Measurements from ENCODE around the gene TFCP2. TPM values are rescaled to one million over a fixed set of nuclear protein-coding genes. Genes with fewer than 3 reads are reported as not detected.

The TFCP2 gene
- total and polyA plus RNA-seq, 7 donors, result 7.8 to 24.6 (median 16.4) TPM

GRCh38 chr12:51132693-51133092, 40.2 kb downstream of the TFCP2 start:
- Histone ChIP-seq H3K4me1 (peaks cover 1% of the 10 kb centered on the region), H3K4me3 (no peak overlapping the region), H3K36me3 (ENCODE audit: insufficient read depth in 1 of 2, low read depth in 1 of 2) (peaks cover 0 to 18% of the 10 kb centered on the region in 2 donors), H3K27ac (no peak overlapping the region), H3K27me3 (ENCODE audit: insufficient read depth in 3 of 3, low read length in 2 of 3) (no peaks in the 10 kb centered on the region), H3K9me3 (no peaks in the 10 kb centered on the region)
- intact Hi-C loops (cut with DNase I), result no loop called here
- WGBS, 3 donors, result 85 to 87% (median 86%) methylated on average over 5 of the region's 5 CpGs
- ATAC-seq, result no peak
- no peak for DNase-seq
- TF ChIP-seq CTCF (IDR thresholded peaks at IDR 0.05), result no peak

DNA sequence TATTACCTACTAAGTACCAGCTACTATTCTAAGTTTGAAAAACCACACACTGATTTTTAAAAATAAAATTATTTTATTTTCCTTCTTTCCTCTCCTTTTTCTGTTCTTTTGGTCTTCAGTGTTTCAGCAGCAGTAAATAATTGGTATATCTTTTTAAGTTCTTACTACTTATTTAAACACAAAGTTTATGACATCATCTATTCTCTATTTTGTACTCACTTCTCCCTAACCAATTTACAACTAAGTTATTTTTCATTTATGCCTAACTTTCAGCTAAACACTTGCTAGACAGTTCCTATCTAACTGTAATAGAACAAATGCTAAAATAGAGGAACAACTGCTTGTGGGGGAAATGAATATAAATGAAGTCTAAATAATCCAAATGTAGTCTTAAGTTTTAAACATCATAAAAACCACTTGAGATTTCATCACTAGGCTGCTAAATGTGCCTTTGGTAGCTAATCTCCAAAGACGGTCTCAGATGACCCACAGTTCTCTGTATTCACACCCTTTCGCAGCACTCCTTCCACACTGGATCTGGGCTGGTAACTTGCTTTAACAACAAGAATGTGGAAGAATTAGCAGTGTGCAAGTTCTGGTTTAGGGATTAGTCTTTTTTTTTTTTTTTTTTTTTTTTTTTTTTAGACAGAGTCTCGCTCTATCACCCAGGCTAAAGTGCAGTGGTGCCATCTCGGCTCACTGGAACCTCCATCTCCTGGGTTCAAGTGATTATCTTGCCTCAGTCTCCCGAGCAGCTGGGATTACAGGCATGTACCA, 41.0 kb downstream of the TFCP2 start:
- WGBS, 3 donors, result 88 to 94% (median 94%) methylated on average over 5 of the region's 5 CpGs
- intact Hi-C loops (cut with DNase I), result no loop called here
- DNase-seq, result no peak
- no peak for ATAC-seq
- no peak for TF ChIP-seq CTCF (IDR thresholded peaks at IDR 0.05)
- no peak overlapping the region for H3K27ac ChIP-seq
- peaks cover 0 to 16% of the 10 kb centered on the region in 2 donors for H3K36me3 ChIP-seq (ENCODE audit: insufficient read depth in 1 of 2, low read depth in 1 of 2)
- no peak overlapping the region for H3K4me3 ChIP-seq
- H3K4me1 ChIP-seq, result peaks cover 9% of the 10 kb centered on the region
- H3K9me3 ChIP-seq, result no peaks in the 10 kb centered on the region
- no peaks in the 10 kb centered on the region for H3K27me3 ChIP-seq (ENCODE audit: insufficient read depth in 3 of 3, low read length in 2 of 3)

DNA sequence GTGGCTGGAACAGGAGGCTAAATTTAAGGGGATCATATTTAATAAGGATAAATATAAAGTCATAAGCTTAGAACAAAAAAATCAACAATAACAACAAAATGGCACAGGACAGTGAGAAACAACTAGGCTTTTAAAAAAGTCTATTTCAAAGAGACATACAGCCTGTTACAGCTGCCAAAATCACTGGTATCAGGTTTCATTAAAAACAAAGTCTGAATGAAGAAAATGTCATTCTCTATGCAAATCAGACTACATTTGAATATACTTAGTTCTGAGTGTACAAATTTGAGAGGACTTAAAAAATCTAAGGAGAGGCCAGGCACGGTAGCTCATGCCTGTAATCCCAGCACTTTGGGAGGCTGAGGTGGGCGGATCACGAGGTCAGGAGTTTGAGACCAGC, 44.0 kb downstream of the TFCP2 start:
- no peak overlapping the region for H3K27ac ChIP-seq
- 74 to 89% (median 81%) methylated on average over 3 of the region's 3 CpGs for WGBS, 3 donors
- no peak for TF ChIP-seq CTCF (IDR thresholded peaks at IDR 0.05)

GRCh38 chr12:51127050-51127729, 45.7 kb downstream of the TFCP2 start:
- intact Hi-C loops (cut with DNase I), result loop anchor here in 1 of 2 donors (5.0 kb wide), 1 partner anchor 40 kb away; no protein-coding TSS in a partner anchor
- Histone ChIP-seq H3K4me1 (peaks cover 31% of the 10 kb centered on the region), H3K36me3 (ENCODE audit: insufficient read depth in 1 of 2, low read depth in 1 of 2) (peaks cover 0 to 8% of the 10 kb centered on the region in 2 donors), H3K9me3 (no peaks in the 10 kb centered on the region), H3K27ac (peak overlapping the region; percentile 46), H3K4me3 (no peak overlapping the region), H3K27me3 (ENCODE audit: insufficient read depth in 3 of 3, low read length in 2 of 3) (no peaks in the 10 kb centered on the region)
- TF ChIP-seq CTCF (IDR thresholded peaks at IDR 0.05), result no peak
- 85 to 91% (median 89%) methylated on average over 2 of the region's 2 CpGs for WGBS, 3 donors
- ATAC-seq, result peak in 3 of 4 donors; percentile 47 to 64 (median 51)
- DNase-seq, result no peak

More for the DNA sequence above, 44.0 kb downstream of the TFCP2 start:
- no peak for ATAC-seq
- peaks cover 14% of the 10 kb centered on the region for H3K4me1 ChIP-seq
- H3K4me3 ChIP-seq, result no peak overlapping the region
- intact Hi-C loops (cut with DNase I), result loop anchor here in 1 of 2 donors (5.0 kb wide), 1 partner anchor 38 kb away; no protein-coding TSS in a partner anchor
- no peaks in the 10 kb centered on the region for H3K9me3 ChIP-seq
- no peaks in the 10 kb centered on the region for H3K27me3 ChIP-seq (ENCODE audit: insufficient read depth in 3 of 3, low read length in 2 of 3)
- peaks cover 0 to 8% of the 10 kb centered on the region in 2 donors for H3K36me3 ChIP-seq (ENCODE audit: insufficient read depth in 1 of 2, low read depth in 1 of 2)
- DNase-seq, result no peak

Data from psoas muscle (tissue), 8 donors.